Loucy (cell line): ENCODE data around the gene DIP2B.

Experiments used
- EZH2phosphoT487 ChIP-seq: fragments of 200-600 bp; IDR thresholded peaks from 2 replicates; pipeline ENCODE4 v1.6.1; 2018; ENCODE audit warnings: antibody characterized with exemption, mild to moderate bottlenecking, moderate library complexity, borderline replicate concordance
- TF ChIP-seq, protein P1 (sequence below): fragments of 200-600 bp; sonication (generic); conservative IDR thresholded peaks from 2 replicates; pipeline ENCODE4 v1.5.1; 2014; ENCODE audit warnings: mild to moderate bottlenecking, antibody characterized with exemption, low read length

DNA sequence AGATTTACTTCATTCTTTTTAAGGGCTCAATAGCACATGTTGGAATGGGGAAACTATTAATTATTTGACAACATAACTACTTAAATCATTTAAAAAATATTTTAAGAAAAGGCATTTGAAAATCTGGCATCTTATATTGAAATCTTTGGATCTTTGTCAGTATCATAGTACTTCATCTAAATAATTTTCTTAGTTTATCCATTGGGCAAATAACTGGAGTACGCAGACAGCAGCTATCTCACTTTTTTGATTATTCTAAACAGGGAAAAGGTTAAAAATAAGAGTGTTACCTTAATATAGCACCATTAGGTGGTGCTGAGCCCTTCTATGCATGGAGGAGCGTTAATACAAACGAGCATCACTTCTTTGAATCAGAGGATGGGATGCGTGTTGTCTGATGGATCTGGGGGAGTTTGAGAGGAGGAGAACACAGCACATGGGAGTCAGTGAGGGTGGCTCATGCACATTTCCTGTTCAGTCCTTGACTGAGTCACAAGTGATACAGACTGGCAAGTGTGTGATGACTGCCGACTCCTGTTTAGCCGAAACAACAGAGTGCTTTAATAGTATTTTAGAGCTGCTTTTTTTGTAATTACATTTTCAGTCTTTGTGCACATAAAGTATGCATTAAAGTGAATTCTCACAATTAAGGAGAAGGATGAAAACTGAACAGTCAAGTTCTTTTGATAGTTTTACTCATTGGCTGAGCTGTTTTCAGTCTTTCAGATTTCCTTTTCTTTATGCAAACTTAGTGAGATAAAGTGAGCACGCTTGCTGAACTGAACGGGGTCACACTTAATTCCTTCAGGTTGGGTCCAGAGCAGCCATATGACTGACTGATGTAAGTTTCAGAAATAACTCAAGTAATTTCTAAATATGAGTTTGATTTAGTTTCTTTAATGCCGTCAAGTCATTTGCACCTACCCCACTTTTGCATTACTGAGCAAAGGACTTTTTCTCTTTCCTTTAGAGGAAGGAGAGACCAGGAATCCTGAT lies 92.7 kb downstream of the DIP2B start:
- TF ChIP-seq, protein P1, sequence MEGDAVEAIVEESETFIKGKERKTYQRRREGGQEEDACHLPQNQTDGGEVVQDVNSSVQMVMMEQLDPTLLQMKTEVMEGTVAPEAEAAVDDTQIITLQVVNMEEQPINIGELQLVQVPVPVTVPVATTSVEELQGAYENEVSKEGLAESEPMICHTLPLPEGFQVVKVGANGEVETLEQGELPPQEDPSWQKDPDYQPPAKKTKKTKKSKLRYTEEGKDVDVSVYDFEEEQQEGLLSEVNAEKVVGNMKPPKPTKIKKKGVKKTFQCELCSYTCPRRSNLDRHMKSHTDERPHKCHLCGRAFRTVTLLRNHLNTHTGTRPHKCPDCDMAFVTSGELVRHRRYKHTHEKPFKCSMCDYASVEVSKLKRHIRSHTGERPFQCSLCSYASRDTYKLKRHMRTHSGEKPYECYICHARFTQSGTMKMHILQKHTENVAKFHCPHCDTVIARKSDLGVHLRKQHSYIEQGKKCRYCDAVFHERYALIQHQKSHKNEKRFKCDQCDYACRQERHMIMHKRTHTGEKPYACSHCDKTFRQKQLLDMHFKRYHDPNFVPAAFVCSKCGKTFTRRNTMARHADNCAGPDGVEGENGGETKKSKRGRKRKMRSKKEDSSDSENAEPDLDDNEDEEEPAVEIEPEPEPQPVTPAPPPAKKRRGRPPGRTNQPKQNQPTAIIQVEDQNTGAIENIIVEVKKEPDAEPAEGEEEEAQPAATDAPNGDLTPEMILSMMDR = peak; percentile 33
- no peak for TF ChIP-seq EZH2phosphoT487
